Measurements from ENCODE around the gene MYO19. TPM values are rescaled to one million over a fixed set of nuclear protein-coding genes. Genes with fewer than 3 reads are reported as not detected.

The MYO19 gene
- total and polyA plus RNA-seq, 2 of the 8 experiments (the other 6 are each of a cell fraction or from before 2014, with no cell fraction given) = 126 to 163 TPM

GRCh38 chr17:36523113-36523512 lies 11.6 kb downstream of the MYO19 start:
- Histone ChIP-seq H3K27me3 (replicated peaks in 1 of 4; ENCODE audit: control insufficient read depth in 3 of 4, extremely low read depth in 1 of 4, insufficient read depth in 3 of 4, low read length in 3 of 4) (no peaks in the 10 kb centered on the region), H3K27ac (ENCODE audit: low read depth, low read length) (no peak overlapping the region), H4K5ac (ENCODE audit: insufficient read length, low read depth, low read length) (no peak overlapping the region), H3K79me1 (ENCODE audit: low read depth, low read length) (peaks cover 3% of the 10 kb centered on the region; the same call in 1 of the 2 replicates), H2BK12ac (ENCODE audit: low read depth, low read length) (no peak overlapping the region), H3K14ac (ENCODE audit: insufficient read length) (no peak overlapping the region), H3K4me2 (ENCODE audit: insufficient read depth in 1 of 2, low read depth in 2 of 2, low read length in 2 of 2) (no peak overlapping the region), H2BK120ac (replicated peaks; ENCODE audit: low read depth, low read length) (no peak overlapping the region), H3K4ac (replicated peaks; ENCODE audit: insufficient read length, low read depth, low read length) (no peak overlapping the region), H2BK20ac (ENCODE audit: low read length) (no peak overlapping the region), H3K4me1 (replicated peaks in 1 of 4; ENCODE audit: control insufficient read depth in 3 of 4, insufficient read depth in 4 of 4, low read length in 3 of 4) (no peaks in the 10 kb centered on the region), H3K9me3 (ENCODE audit: insufficient read depth in 2 of 2, low read depth in 1 of 2, low read length in 1 of 2) (no peaks in the 10 kb centered on the region), H3K18ac (ENCODE audit: extremely low read depth, low read length) (no peak overlapping the region), H2AK5ac (ENCODE audit: low read depth, low read length) (no peak overlapping the region), H3K23me2 (ENCODE audit: low read depth, low read length) (no peaks in the 10 kb centered on the region), H4K20me1 (replicated peaks in 1 of 2; ENCODE audit: control insufficient read depth in 1 of 2, insufficient read depth in 2 of 2, low read length in 2 of 2) (peaks cover 4 to 9% of the 10 kb centered on the region in 2 experiments), H4K8ac (ENCODE audit: extremely low read depth, insufficient read depth, low read length) (no peak overlapping the region), H3K79me2 (ENCODE audit: control insufficient read depth in 1 of 2, insufficient read depth in 2 of 2, low read length in 2 of 2) (peaks cover 0 to 3% of the 10 kb centered on the region in 2 experiments; a peak in 1 of 4 replicates), H3K23ac (ENCODE audit: insufficient read length) (no peak overlapping the region), H2BK5ac (ENCODE audit: low read depth, low read length) (no peak overlapping the region), H2AFZ (ENCODE audit: low read length) (no peak overlapping the region), H4K91ac (replicated peaks; ENCODE audit: insufficient read length, low read length) (no peak overlapping the region), H2BK15ac (ENCODE audit: low read length) (no peak overlapping the region), H3K9ac (replicated peaks in 1 of 4; ENCODE audit: extremely low read depth in 1 of 4, low read depth in 3 of 4, low read length in 3 of 4) (no peak overlapping the region), H3K4me3 (ENCODE audit: extremely low read depth in 1 of 4, insufficient read depth in 2 of 4, low read depth in 3 of 4, low read length in 4 of 4) (no peak overlapping the region), H3K36me3 (ENCODE audit: control insufficient read depth in 2 of 4, insufficient read depth in 4 of 4, low read length in 3 of 4) (peaks cover 31 to 82% (median 53%) of the 10 kb centered on the region in 4 experiments), H3K56ac (replicated peaks; ENCODE audit: insufficient read length, low read depth, low read length) (no peak overlapping the region)
- CTCF ChIA-PET (ENCODE audit: partially characterized antibody) = no interaction called here
- WGBS, 2 experiments (ENCODE audit: extremely low coverage in 1 of 2, insufficient coverage in 1 of 2, insufficient read length in 1 of 2, insufficient replicate concordance in 2 of 2, low coverage in 1 of 2, low lambda C conversion rate in 2 of 2, missing lambda C conversion rate in 1 of 2) = 88% methylated on average over 2 of the region's 2 CpGs; no CpG with 5 or more reads in 1 of the 2 experiments
- FAIRE-seq = no peak
- DNase-seq (ENCODE audit: low read depth in 1 of 2, low spot score in 2 of 2) = no peak
- POLR2A ChIA-PET (ENCODE audit: partially characterized antibody) = interaction anchor here (1.3 to 7.7 kb wide), 6 partner anchors 6 to 32 kb away, joined by 4 to 89 read pairs (median 17); partner anchors contain the start of genes MYO19 and PIGW

Data from H1 (cell line).